SK-N-MC (cell line): ENCODE measurements around the gene COX11.

ENCODE experiments used
- EZH2 ChIP-seq: fragments of 200-600 bp; sonication (generic); IDR thresholded peaks from one replicate; pipeline ENCODE4 v1.6.1; 2017; ENCODE audit warnings: antibody characterized with exemption
- POLR2AphosphoS5 ChIP-seq: IDR thresholded peaks from 2 replicates; pipeline ENCODE4 v1.6.1; 2012; ENCODE audit warnings: mild to moderate bottlenecking, low read depth, low read length, borderline replicate concordance

DNA sequence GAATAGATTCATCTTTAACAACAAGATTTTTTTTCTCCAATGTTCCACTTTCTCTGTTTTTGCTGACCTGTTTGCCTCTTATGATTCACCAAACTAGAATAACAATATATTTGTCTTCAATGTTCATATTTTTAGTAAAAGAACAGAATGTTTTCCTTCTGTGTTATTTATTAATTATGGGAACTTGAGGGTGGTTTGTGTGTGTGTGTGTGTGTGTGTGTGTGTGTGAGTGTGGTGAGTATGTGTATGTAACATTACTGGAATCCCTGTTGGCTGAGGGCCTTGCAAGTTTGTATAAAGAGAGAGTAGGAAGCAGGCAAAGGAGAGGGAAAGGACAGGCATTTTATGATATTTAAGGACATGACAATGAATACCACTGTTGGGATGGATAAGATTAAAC lies 13.9 kb upstream of the COX11 start:
- TF ChIP-seq EZH2 = no peak
- no peak for TF ChIP-seq POLR2AphosphoS5
